Vagina (tissue), 2 donors: ENCODE results near the gene GDF11. TPM values are rescaled to one million over a fixed set of nuclear protein-coding genes. Genes with fewer than 3 reads are reported as not detected.
"Not testable (repeated sequence)": the region's sequence is repeated elsewhere in the genome, so short reads cannot be mapped to it uniquely, and the experiment has no call there.

Source experiments
- DNase-seq, 2 donors: peaks; one replicate each; pipeline ENCODE4 v3.0.0-alpha.2; 2017; ENCODE audit errors: extremely low spot score in 2 of 2
- H3K27ac ChIP-seq: fragments of 200-600 bp; sonication (generic); one replicate; pipeline ENCODE4 v1.5.1; 2019
- H3K27me3 ChIP-seq: fragments of 200-600 bp; sonication (generic); one replicate; pipeline ENCODE4 v1.5.1; 2019
- H3K36me3 ChIP-seq, 2 donors: fragments of 200-600 bp; sonication (generic); one replicate each; pipeline ENCODE4 v1.5.1; 2017 to 2019
- H3K4me1 ChIP-seq: fragments of 200-600 bp; sonication (generic); one replicate; pipeline ENCODE4 v1.5.1; 2019
- H3K4me3 ChIP-seq, 2 donors: fragments of 200-600 bp; sonication (generic); 1 replicate in 1 of 2; 2 replicates in 1 of 2; pipeline ENCODE4 v1.5.1; 2016 to 2019
- H3K9me3 ChIP-seq: fragments of 200-600 bp; sonication (generic); one replicate; pipeline ENCODE4 v1.5.1; 2019
- POLR2A ChIP-seq, 2 donors: fragments of 450-650 bp; IDR thresholded peaks; one replicate each; pipeline ENCODE4 v1.6.1; 2017; ENCODE audit warnings: antibody characterized with exemption in 2 of 2, mild to moderate bottlenecking in 2 of 2, moderate library complexity in 2 of 2
- POLR2AphosphoS5 ChIP-seq, 2 donors: sonication (generic); formaldehyde crosslinking; IDR thresholded peaks; one replicate each; pipeline ENCODE4 v1.9.0; 2017; ENCODE audit warnings: antibody characterized with exemption in 2 of 2, mild to moderate bottlenecking in 2 of 2, low read depth in 1 of 2; ENCODE audit not compliant: insufficient read depth in 1 of 2
- intact Hi-C: fragments of 100-400 bp; cut with DNase I; formaldehyde crosslinking; loops from one replicate; pipeline ENCODE4 v1.15.1; 2023
- total RNA-seq: library from RNA; depleted of rRNA; stranded (reverse); fragments of >200 nt; gene quantifications from one replicate; pipeline ENCODE4 v1.2.3, GENCODE V29; 2016
- TF ChIP-seq, protein P1 (sequence below), 3 experiments: fragments of 450-650 bp in 2 of 3; fragments of 200-600 bp in 1 of 3; sonication (generic) in 1 of 3; IDR thresholded peaks; one replicate each; pipeline ENCODE4 v1.5.1; 2017 to 2019; ENCODE audit warnings: antibody characterized with exemption in 3 of 3, mild to moderate bottlenecking in 2 of 3, moderate library complexity in 2 of 3

The GDF11 gene
- total RNA-seq, 1 donor from 2014 or later: 7.6 TPM

DNA sequence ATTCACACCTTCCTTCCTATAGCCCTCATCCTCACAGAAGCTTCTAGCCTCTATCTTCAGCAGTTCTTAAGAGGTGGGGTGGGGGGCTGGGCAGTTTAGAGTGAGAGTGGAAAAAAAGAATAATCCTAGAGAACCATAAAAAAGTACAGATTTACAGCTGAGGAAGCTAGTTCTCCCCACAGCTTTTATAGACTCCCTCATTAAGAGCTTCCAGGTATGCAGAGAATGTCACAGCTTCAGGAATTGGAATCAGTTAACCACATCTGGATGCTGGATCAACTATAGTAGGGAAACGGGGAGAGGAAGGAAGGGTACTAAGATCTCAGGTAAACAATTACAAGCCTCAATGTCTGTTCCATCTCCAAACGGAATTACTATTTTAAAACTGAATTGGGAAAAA, 12.3 kb downstream of the GDF11 start:
- H3K36me3 ChIP-seq: peaks cover 0 to 59% of the 10 kb centered on the region in 2 donors
- TF ChIP-seq POLR2A (IDR thresholded peaks at IDR 0.05) (no peak), POLR2AphosphoS5 (IDR thresholded peaks at IDR 0.05; ENCODE audit: insufficient read depth in 1 of 2, low read depth in 1 of 2) (no peak)
- TF ChIP-seq, protein P1, sequence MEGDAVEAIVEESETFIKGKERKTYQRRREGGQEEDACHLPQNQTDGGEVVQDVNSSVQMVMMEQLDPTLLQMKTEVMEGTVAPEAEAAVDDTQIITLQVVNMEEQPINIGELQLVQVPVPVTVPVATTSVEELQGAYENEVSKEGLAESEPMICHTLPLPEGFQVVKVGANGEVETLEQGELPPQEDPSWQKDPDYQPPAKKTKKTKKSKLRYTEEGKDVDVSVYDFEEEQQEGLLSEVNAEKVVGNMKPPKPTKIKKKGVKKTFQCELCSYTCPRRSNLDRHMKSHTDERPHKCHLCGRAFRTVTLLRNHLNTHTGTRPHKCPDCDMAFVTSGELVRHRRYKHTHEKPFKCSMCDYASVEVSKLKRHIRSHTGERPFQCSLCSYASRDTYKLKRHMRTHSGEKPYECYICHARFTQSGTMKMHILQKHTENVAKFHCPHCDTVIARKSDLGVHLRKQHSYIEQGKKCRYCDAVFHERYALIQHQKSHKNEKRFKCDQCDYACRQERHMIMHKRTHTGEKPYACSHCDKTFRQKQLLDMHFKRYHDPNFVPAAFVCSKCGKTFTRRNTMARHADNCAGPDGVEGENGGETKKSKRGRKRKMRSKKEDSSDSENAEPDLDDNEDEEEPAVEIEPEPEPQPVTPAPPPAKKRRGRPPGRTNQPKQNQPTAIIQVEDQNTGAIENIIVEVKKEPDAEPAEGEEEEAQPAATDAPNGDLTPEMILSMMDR (IDR thresholded peaks at IDR 0.05): no peak
- H3K27me3 ChIP-seq: no peaks in the 10 kb centered on the region
- intact Hi-C loops: no loop called here
- no peak overlapping the region for H3K27ac ChIP-seq
- no peak overlapping the region for H3K4me3 ChIP-seq
- no peaks in the 10 kb centered on the region for H3K9me3 ChIP-seq
- no peaks in the 10 kb centered on the region for H3K4me1 ChIP-seq
- DNase-seq: no peak

DNA sequence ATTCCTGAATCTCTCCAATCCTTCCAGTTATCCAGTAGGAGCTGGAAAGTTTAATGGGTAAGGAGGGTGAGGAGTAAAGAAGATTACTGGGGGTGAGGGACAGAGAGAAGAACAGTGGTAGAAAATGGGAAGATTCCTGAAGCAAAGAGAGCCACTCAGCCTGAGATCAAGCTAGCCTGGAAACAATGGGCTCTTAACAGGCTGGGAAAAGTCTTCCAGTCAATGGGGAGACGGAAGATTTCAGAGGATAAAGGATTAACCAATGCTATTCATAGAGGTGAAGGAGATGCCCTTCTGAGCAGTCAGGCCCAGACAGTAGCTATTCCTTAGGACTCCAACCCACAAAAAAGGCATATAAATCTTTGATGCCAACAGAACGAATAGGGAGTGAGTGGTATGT, 14.8 kb downstream of the GDF11 start:
- Histone ChIP-seq H3K4me1 (no peaks in the 10 kb centered on the region), H3K27ac (no peak overlapping the region)
- intact Hi-C loops: no loop called here

DNA sequence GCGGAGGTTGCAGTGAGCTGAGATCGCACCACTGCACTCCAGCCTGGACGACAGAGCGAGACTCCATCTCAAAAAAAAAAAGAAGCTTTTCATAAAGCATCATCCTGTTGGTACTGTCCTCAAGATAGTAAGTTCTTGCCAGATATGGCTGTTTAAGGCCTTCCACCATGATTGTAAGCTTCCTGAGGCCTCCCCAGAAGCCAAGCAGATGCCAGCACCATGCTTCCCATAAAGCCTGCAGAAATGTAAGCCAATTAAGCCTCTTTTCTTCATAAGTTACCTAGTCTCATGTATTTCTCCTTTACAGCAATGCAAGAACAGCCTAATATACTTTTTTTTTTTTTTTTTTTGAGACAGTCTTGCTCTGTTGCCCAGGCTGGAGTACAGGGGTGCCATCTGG, 15.7 kb downstream of the GDF11 start:
- H3K27ac ChIP-seq, H3K9me3 ChIP-seq, H3K4me3 ChIP-seq, intact Hi-C loops, DNase-seq, H3K4me1 ChIP-seq, H3K27me3 ChIP-seq: not testable (repeated sequence)
- H3K36me3 ChIP-seq: peaks cover 0 to 40% of the 10 kb centered on the region in 2 donors

More for the DNA sequence above, 14.8 kb downstream of the GDF11 start:
- no peak overlapping the region for H3K4me3 ChIP-seq
- TF ChIP-seq POLR2AphosphoS5 (IDR thresholded peaks at IDR 0.05; ENCODE audit: insufficient read depth in 1 of 2, low read depth in 1 of 2) (no peak), POLR2A (IDR thresholded peaks at IDR 0.05) (no peak)
- TF ChIP-seq, protein P1 (IDR thresholded peaks at IDR 0.05): no peak
- peaks cover 0 to 48% of the 10 kb centered on the region in 2 donors for H3K36me3 ChIP-seq
- H3K27me3 ChIP-seq: no peaks in the 10 kb centered on the region
- H3K9me3 ChIP-seq: no peaks in the 10 kb centered on the region
- DNase-seq: no peak

DNA sequence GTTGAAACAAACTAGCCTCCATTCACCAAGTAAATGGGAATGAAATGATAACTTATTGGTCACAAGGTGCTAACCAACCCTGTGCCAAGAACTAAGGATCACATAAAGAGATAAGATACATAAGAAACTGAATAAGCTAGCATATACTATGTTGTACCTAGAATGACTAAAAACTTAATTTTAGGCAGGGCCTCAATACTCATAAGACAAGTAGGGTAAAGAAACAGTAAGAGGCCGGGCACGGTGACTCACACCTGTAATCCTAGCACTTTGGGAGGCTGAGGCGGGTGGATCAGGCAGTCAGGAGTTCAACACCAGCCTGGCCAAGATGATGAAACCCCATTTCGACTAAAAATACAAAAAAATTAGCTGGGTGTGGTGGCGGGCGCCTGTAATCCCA, 17.7 kb downstream of the GDF11 start:
- Histone ChIP-seq H3K9me3 (no peaks in the 10 kb centered on the region), H3K4me3 (no peak overlapping the region), H3K36me3 (peaks cover 0 to 31% of the 10 kb centered on the region in 2 donors), H3K27me3 (no peaks in the 10 kb centered on the region), H3K27ac (no peak overlapping the region), H3K4me1 (no peaks in the 10 kb centered on the region)
- intact Hi-C loops: no loop called here
- TF ChIP-seq POLR2AphosphoS5 (IDR thresholded peaks at IDR 0.05; ENCODE audit: insufficient read depth in 1 of 2, low read depth in 1 of 2) (no peak), POLR2A (IDR thresholded peaks at IDR 0.05) (no peak)
- TF ChIP-seq, protein P1 (IDR thresholded peaks at IDR 0.05): no peak
- no peak for DNase-seq

DNA sequence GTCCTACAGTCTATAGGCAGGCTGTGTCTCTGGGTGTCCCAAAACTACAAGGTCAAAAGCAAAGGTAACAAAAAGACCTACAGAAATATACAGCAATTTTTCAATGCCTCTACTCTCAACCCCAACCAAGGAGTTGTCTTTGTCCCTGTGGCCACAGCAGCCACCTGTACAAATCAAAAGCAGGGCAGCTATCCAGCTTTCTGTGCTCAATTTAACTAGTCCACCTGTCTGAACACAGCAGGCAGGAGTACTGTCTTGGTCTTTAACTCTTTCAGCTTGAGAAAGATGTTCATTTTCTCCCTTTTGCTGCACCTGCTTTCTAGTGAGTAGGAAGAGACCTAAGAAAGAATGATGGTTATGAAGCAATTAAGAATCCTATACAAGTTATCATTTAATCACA, 19.7 kb downstream of the GDF11 start:
- Histone ChIP-seq H3K27ac (no peak overlapping the region), H3K4me1 (no peaks in the 10 kb centered on the region), H3K27me3 (no peaks in the 10 kb centered on the region), H3K9me3 (no peaks in the 10 kb centered on the region), H3K4me3 (no peak overlapping the region), H3K36me3 (peaks cover 0 to 27% of the 10 kb centered on the region in 2 donors)
- intact Hi-C loops: no loop called here
- DNase-seq: no peak
- TF ChIP-seq POLR2AphosphoS5 (IDR thresholded peaks at IDR 0.05; ENCODE audit: insufficient read depth in 1 of 2, low read depth in 1 of 2): no peak
- TF ChIP-seq, protein P1 (IDR thresholded peaks at IDR 0.05): no peak
